Neutrophil (primary cell): ENCODE measurements around the gene FHOD3.

Experiments
- H3K27ac ChIP-seq: fragments of 200-600 bp; sonication (generic); 2 replicates; pipeline ENCODE4 v1.5.1; 2016; ENCODE audit warnings: mild to moderate bottlenecking, moderate library complexity
- H3K27me3 ChIP-seq: fragments of 200-600 bp; sonication (generic); 2 replicates; pipeline ENCODE4 v1.6.0; 2016; ENCODE audit warnings: mild to moderate bottlenecking
- H3K36me3 ChIP-seq: fragments of 200-600 bp; sonication (generic); 2 replicates; pipeline ENCODE4 v1.5.1; 2017
- H3K4me1 ChIP-seq, 2 experiments: fragments of 200-600 bp in 1 of 2; sonication (generic) in 1 of 2; 1 replicate in 1 of 2; 2 replicates in 1 of 2; pipeline versions ENCODE4 v1.5.1 to v1.6.1; 2013 to 2016; ENCODE audit warnings: low read depth in 1 of 2, low read length in 1 of 2, mild to moderate bottlenecking in 1 of 2, moderate library complexity in 1 of 2; ENCODE audit not compliant: control insufficient read depth in 1 of 2, insufficient read depth in 1 of 2
- H3K4me3 ChIP-seq, 2 experiments: fragments of 200-600 bp in 1 of 2; sonication (generic) in 1 of 2; 1 replicate in 1 of 2; 2 replicates in 1 of 2; pipeline ENCODE4 v1.5.1; 2013 to 2016; ENCODE audit warnings: low read depth in 1 of 2, low read length in 1 of 2, mild to moderate bottlenecking in 1 of 2, moderate library complexity in 1 of 2
- H3K9me3 ChIP-seq: fragments of 200-600 bp; sonication (generic); 2 replicates; pipeline ENCODE4 v1.5.1; 2016
- CTCF ChIP-seq: fragments of 200-600 bp; sonication (generic); IDR thresholded peaks from 2 replicates; pipeline ENCODE4 v1.5.1; 2016; ENCODE audit warnings: antibody characterized with exemption

FHOD3 gene

GRCh38 chr18:36648803-36649202 is 351.3 kb downstream of the FHOD3 start:
- no peaks in the 10 kb centered on the region for H3K27me3 ChIP-seq
- H3K9me3 ChIP-seq: no peaks in the 10 kb centered on the region
- no peak overlapping the region for H3K4me3 ChIP-seq
- no peaks in the 10 kb centered on the region for H3K4me1 ChIP-seq
- H3K36me3 ChIP-seq: no peaks in the 10 kb centered on the region
- no peak for TF ChIP-seq CTCF
- no peak overlapping the region for H3K27ac ChIP-seq

- Histone ChIP-seq H3K36me3 (no peaks in the 10 kb centered on the region), H3K9me3 (no peaks in the 10 kb centered on the region), H3K4me3 (no peak overlapping the region), H3K4me1 (no peaks in the 10 kb centered on the region), H3K27ac (no peak overlapping the region), H3K27me3 (no peaks in the 10 kb centered on the region)
- TF ChIP-seq CTCF: no peak
Observed at GRCh38 chr18:36649205-36649604, 351.7 kb downstream of the FHOD3 start.

- Histone ChIP-seq H3K4me3 (no peak overlapping the region), H3K4me1 (no peaks in the 10 kb centered on the region), H3K27me3 (no peaks in the 10 kb centered on the region), H3K27ac (no peak overlapping the region), H3K9me3 (no peaks in the 10 kb centered on the region), H3K36me3 (no peaks in the 10 kb centered on the region)
- no peak for TF ChIP-seq CTCF
Observed at GRCh38 chr18:36650266-36650665, 352.8 kb downstream of the FHOD3 start.

- no peak overlapping the region for H3K27ac ChIP-seq
- no peaks in the 10 kb centered on the region for H3K27me3 ChIP-seq
- no peaks in the 10 kb centered on the region for H3K36me3 ChIP-seq
- H3K4me1 ChIP-seq: no peaks in the 10 kb centered on the region
- H3K9me3 ChIP-seq: no peaks in the 10 kb centered on the region
- no peak overlapping the region for H3K4me3 ChIP-seq
- no peak for TF ChIP-seq CTCF
Observed at GRCh38 chr18:36650906-36651305, 353.4 kb downstream of the FHOD3 start.

GRCh38 chr18:36652503-36652902 is 355.0 kb downstream of the FHOD3 start:
- H3K9me3 ChIP-seq: no peaks in the 10 kb centered on the region
- H3K4me3 ChIP-seq: no peak overlapping the region
- H3K4me1 ChIP-seq: no peaks in the 10 kb centered on the region
- H3K27ac ChIP-seq: no peak overlapping the region
- no peak for TF ChIP-seq CTCF
- H3K36me3 ChIP-seq: no peaks in the 10 kb centered on the region
- H3K27me3 ChIP-seq: no peaks in the 10 kb centered on the region
